GM18505 (cell line): ENCODE measurements around the gene RFX8.

Source experiments
- ATAC-seq: cut with Tn5 transposase; IDR thresholded peaks from one replicate; pipeline ENCODE4 v1.9.1; 2021; ENCODE audit not compliant: unreplicated experiment
- POLR2A ChIP-seq: IDR thresholded peaks from 4 replicates; pipeline ENCODE4 v1.6.1; 2011; ENCODE audit warnings: borderline replicate concordance; ENCODE audit not compliant: insufficient read depth, insufficient read length; ENCODE audit errors: extremely low read depth

Gene RFX8

DNA sequence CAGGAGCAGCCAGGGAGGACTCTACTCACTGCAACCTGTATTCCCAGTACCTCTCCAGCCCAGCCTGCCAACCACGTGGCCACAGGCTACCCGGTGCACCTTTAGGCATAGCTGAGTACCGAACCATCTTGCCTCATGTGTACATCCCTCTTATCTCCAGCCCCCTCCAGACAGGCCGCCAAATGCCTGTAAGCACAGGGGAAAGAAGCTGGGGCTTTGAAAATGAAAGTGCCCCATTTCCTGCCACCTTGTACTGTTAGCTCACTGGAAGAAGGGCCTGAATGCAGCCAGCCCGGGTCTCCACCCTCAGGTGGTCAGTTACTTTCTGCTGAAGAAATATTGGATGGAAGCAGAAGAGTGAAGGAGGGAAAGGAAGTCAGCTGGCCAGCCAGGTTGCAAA is 27.2 kb upstream of the RFX8 start:
- ATAC-seq = no peak
- no peak for TF ChIP-seq POLR2A

DNA sequence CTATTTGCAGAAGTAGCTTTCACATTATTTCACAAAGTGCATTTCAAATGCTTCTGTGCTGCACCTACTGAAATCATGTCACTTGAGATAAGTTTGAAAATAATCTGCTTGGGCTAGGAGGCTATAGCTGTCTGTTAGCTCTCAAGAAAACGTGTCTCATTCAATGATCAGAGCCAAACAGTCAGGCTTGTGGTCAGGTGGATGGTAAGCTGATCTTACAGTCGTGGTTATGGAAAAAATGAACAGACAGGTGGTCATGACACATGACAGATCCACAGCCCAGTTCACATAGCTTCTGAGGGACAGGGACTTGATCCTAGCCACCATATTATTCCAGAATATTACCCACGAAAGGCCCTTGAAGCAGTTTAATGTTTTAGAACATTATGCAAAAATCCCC is 26.5 kb upstream of the RFX8 start:
- no peak for TF ChIP-seq POLR2A
- ATAC-seq = no peak

DNA sequence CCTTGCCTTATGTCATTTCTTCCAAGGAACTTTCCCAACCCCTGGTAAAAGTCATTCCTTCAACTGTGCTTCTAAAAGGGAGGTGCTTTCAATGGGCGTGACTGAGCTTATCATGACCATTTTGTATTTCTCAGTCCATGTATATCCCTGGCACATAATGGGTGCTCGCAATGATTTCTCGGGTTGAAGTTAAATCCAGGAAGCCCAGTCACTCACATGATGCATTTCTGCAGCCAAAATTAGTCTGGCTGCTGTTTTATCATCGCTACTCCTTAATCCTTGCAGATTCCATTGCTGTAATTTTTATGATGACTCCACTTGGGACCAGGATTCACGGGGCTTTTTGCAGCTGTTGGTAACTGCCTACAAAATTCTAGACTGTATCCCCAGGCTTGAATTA is 25.9 kb upstream of the RFX8 start:
- no peak for ATAC-seq

DNA sequence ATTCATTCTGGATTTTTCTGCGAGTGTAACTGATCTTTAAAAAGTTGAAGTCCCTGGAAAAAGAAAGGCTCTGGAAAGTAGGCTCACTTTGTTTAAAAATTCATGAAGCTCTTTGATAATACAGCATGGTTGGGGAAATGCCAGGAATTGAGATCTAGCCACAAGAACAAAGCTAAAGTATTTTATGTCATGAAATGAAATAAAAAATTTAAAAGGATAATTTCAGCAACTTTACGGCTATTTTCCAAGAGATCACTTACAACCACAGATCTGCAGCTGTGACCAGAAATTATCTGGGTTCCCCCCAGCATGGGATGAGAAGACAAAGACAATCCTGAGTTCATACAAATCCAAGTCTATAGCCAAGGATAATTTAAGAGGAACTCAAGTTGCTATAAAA is 25.3 kb upstream of the RFX8 start:
- no peak for ATAC-seq
- no peak for TF ChIP-seq POLR2A

More for the DNA sequence above, 25.9 kb upstream of the RFX8 start:
- no peak for TF ChIP-seq POLR2A

DNA sequence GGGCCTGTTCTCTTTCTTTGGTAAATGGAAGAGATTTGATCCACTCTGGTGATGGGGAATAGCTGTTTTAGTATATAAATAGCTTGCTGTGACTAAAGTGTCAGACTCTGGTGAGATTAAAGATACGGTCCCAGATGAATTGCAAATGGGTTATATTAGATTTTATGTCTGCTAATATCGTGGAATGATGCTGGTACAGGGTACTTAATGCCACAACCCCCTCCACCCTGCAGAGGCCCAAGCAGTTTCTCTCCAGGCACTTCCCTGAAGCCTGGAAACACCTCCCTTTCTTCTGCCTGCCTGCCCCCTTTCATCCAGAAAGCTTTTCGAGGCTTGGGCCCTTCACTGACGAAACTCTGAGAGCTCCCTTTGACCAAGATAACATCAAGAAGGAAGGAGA is 21.4 kb upstream of the RFX8 start:
- ATAC-seq = no peak
- no peak for TF ChIP-seq POLR2A

DNA sequence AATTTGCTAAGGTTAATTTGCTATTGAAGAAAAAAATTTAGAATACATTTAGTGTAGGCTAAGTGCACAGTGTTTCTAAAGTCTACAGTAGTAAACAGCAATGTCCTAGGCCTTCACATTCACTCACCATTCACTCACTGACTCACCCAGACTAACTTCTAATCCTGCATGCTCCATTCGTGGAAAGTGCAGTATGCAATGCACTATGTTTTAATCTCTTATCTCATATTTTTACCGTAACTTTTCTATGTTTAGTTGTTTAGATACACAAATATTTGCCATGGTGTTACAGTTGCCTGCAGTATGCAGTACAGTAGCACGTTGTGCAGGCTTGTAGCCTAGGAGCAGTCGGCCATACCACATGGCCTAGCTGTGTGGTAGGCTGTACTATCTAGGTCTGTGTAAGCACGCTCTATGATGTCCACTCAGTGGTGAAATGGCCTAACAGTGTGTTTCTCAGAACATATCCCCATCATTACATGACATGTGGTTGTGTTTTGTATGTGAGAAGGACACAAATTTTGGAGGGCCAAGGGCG is 18.1 kb upstream of the RFX8 start:
- TF ChIP-seq POLR2A = no peak
- ATAC-seq = no peak

DNA sequence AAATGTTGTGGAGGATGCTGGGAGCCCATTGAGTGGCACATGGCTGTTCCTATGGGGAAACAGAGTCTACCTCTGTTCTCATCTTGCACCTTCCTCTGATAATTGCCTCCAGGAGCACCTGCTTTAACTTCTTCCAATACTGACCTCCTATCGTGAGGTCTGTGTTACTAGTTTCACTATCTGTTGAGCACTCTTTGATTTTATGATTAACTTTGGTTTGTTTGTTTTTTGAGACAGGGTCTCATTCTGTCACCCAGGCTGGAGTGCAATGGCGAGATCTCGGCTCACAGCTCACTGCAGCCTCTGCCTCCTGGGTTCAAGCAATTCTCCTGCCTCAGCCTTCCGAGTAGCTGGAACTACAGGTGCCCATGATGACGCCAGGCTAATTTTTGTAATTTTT is 12.1 kb upstream of the RFX8 start:
- no peak for TF ChIP-seq POLR2A
- ATAC-seq = no peak

DNA sequence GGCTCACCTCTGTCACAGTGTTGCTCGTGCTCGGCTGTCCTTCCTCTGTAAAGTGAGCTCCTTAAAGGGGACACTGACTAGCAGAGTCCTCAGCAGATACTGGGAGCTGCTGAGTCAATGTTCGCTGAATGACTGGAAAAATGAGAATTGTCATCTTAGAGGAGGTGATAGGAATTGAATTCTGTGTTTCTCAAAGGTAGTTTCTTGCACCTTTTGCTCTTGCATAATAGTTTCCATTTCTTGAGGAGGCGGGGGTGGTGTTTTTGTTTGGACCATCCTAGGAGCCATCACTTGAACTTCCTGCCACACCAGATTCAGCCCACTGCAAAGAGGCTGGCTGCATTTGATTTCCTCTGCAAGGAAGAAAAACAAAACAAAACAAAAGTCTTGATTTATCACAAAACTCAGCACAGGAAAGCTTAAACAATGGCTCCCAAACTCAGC is 11.4 kb upstream of the RFX8 start:
- ATAC-seq = no peak
- TF ChIP-seq POLR2A = no peak

DNA sequence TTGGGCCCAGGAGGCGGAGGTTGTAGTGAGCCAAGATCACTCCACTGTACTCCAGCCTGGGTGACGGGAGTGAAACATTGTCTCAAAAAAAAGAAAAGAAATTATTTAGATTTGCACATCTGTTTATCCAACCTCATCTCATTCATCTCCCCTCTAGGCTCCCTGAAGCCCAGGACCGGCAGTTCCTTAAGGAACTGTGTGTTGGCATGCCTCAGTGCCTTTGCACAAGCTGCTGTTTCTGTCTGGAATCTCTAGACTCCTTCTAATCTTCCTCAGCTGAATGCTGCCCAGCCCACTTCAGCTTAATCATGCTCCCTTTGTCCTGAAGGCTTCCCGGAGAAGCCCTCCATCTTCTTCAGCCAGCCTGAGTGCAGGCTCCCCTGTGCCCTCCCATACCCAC is 10.9 kb upstream of the RFX8 start:
- TF ChIP-seq POLR2A = no peak
- ATAC-seq = no peak

DNA sequence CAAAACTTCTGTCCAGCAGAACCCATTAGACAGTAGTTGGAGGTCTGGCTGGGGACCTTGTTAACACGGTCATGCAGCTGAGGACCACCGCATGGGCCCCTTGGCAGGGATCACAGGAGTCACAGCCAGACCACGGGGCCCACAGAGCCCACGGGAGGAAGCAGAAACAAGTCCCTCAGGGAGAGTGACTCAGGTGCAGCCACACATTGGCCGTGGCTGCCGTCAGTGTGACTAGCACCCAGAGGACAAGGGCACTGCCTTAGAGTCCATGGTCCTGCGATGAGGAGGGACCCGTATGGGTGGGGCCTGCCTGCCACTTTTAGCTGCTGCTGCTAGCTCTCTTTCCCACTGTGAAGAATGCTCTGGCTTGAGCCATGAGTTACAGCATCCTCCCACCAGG is 5.9 kb upstream of the RFX8 start:
- no peak for ATAC-seq
- no peak for TF ChIP-seq POLR2A

DNA sequence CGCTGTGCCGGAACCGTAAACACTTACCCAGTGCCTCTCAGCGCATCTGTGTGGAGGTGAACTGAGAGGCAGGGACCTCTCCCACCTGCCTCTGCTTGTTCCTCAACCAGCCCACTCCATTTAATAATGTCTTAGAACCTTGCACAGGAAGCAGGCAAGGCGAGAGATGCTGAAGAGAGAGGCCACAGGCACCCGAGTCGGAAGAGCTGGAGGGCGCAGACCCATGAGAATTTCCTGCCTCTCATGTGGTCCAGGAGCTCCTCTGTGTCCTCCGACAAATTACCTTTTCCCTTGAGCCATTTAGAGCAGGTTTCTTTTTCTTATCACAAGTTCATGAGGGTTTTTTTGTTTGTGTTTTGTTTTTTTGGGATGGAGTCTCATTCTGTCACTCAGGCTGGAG is 4.9 kb upstream of the RFX8 start:
- ATAC-seq = no peak

DNA sequence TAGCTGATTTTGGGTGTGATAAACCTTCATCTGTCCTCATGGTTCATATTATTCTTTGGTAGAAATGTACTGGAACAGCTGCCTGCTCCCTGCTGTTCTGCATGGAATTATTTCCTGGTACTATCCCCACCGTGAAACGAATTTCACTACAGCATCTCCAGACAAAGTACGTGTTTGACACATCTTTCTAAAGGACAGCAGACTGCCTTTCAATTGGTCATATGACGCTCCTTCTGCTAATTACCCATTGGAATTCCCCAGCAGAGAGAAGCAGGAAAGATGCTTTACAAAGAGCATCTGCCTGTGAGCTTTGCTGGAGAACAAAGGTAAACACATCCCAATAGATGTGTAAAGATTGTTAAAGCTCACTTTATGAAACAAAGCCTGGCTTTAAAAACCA is 4.4 kb upstream of the RFX8 start:
- no peak for TF ChIP-seq POLR2A
- ATAC-seq = no peak

More for the DNA sequence above, 4.9 kb upstream of the RFX8 start:
- no peak for TF ChIP-seq POLR2A

DNA sequence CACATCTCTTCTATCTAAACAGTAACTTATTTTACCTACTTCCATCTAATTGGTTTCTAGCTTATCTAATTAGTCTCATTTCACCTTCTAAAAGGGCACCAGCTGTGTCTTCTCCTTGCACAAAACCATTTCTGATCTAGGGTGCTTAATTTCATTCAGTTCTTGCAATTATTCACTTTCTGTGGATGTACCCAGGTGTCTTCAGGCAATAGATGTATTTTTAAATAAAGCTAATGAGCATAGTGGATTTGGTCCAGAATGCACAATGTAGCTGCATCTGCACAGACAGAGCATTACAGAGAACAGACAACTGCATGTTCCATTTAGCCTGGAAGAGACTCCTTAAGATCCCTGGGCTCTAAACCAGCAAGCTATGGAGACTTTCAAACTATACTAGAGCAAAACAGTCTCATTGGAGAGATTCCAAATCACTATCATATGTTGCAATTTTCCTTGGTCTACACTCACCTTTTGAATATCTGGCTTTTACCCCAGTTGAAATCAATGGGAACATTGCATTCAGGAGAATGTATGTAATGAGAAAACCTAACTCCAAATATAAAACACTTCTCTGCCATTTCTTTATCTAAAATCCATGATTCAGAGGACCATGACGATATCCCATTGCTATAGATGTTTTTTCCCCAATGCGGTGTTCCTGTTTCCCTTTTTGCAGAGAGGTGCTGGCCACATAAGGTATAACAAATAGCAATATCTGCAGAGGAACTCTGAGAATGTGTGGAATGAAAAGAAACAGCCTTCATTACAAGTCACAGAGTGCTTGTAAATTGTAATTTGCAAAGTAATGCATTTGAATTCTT is 3.5 kb upstream of the RFX8 start:
- ATAC-seq = no peak
- TF ChIP-seq POLR2A = no peak

DNA sequence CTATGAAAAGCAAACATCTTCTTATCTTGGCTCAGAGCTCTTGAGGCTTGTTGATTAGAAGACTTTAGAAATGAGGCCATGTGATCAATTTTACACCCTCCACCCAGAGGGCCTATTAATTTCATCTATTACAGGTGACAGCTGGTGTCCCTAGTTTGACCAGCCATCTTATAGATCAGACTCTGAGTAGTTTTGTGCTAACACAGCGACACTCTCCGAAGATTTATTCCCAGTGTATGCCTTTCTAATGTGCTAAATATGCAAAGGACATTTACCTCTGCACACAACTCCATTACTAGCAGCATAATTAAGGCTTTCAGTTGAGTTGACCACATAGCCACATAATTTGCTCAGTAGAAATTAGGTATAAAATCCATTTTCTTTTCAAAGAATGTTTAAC is 2.6 kb upstream of the RFX8 start:
- TF ChIP-seq POLR2A = no peak
- ATAC-seq = no peak
